OCI-LY7 (cell line): ENCODE measurements around the gene HCAR3. TPM values are rescaled to one million over a fixed set of nuclear protein-coding genes. Genes with fewer than 3 reads are reported as not detected.

Experiments used
- BruUV-seq: library from RNA; stranded (reverse); fragments of 400-500 nt; replicated peaks from 2 replicates; lab custom pipeline; 2021; lab: Mats Ljungman, UMichigan
- CTCF ChIA-PET: fragments of 300-600 bp; sonication (Branson Sonifier 250); formaldehyde crosslinking; loops from one replicate; lab custom pipeline; 2022; ENCODE audit warnings: antibody characterized with exemption; ENCODE audit not compliant: unreplicated experiment; lab: Charles Lee
- POLR2A ChIA-PET: fragments of 300-600 bp; sonication (Branson Sonifier 250); formaldehyde crosslinking; loops from one replicate; lab custom pipeline; 2022; ENCODE audit warnings: antibody characterized with exemption; lab: Charles Lee
- DNase-seq: peaks from one replicate; pipeline ENCODE4 v3.0.0-alpha.2; 2015; ENCODE audit warnings: low spot score
- H2AFZ ChIP-seq: fragments of 200-600 bp; sonication (generic), shearing (Covaris generic); 2 replicates; pipeline ENCODE4 v1.6.1; 2014; ENCODE audit warnings: mild to moderate bottlenecking, antibody characterized with exemption, low read length, moderate library complexity
- H3K27ac ChIP-seq: fragments of 200-600 bp; sonication (generic); 2 replicates; pipeline ENCODE4 v1.5.1; 2014; ENCODE audit warnings: mixed run types, low read depth, mild to moderate bottlenecking, moderate library complexity, low read length, inconsistent platforms; ENCODE audit not compliant: poor library complexity, severe bottlenecking
- H3K36me3 ChIP-seq: fragments of 200-600 bp; sonication (generic); 2 replicates; pipeline ENCODE4 v1.6.1; 2014; ENCODE audit warnings: mild to moderate bottlenecking, antibody characterized with exemption, low read length, moderate library complexity, mixed read lengths; ENCODE audit not compliant: insufficient read depth
- H3K4me1 ChIP-seq: fragments of 200-600 bp; sonication (generic); 2 replicates; pipeline ENCODE4 v1.5.1; 2014; ENCODE audit warnings: mild to moderate bottlenecking, low read length; ENCODE audit not compliant: insufficient read depth, poor library complexity, severe bottlenecking
- H3K4me2 ChIP-seq: fragments of 200-600 bp; sonication (generic); 2 replicates; pipeline ENCODE4 v1.6.1; 2014; ENCODE audit warnings: mild to moderate bottlenecking, low read length
- H3K4me3 ChIP-seq: fragments of 200-600 bp; sonication (generic); 2 replicates; pipeline ENCODE4 v1.5.1; 2014; ENCODE audit warnings: mild to moderate bottlenecking, low read depth, low read length; ENCODE audit not compliant: poor library complexity, severe bottlenecking
- H3K79me2 ChIP-seq: fragments of 200-600 bp; sonication (generic); 2 replicates; pipeline ENCODE4 v1.6.1; 2016; ENCODE audit warnings: low read depth, mild to moderate bottlenecking, low read length, moderate library complexity, mixed read lengths; ENCODE audit not compliant: insufficient read depth
- H3K9me2 ChIP-seq: fragments of 200-600 bp; sonication (generic); 2 replicates; pipeline ENCODE4 v1.6.1; 2016; ENCODE audit warnings: mild to moderate bottlenecking, low read length, mixed read lengths; ENCODE audit not compliant: insufficient read depth
- H3K9me3 ChIP-seq: fragments of 200-600 bp; sonication (generic); 2 replicates; pipeline ENCODE4 v1.6.1; 2014; ENCODE audit warnings: mild to moderate bottlenecking, mixed run types, low read length, mixed read lengths
- H4K20me1 ChIP-seq: fragments of 200-600 bp; sonication (generic); 2 replicates; pipeline ENCODE4 v1.6.1; 2014; ENCODE audit warnings: mild to moderate bottlenecking, antibody characterized with exemption, low read length, moderate library complexity, mixed read lengths; ENCODE audit not compliant: insufficient read depth
- CTCF ChIP-seq: fragments of 200-600 bp; sonication (generic); conservative IDR thresholded peaks from 2 replicates; pipeline ENCODE4 v1.5.1; 2014; ENCODE audit warnings: mild to moderate bottlenecking, antibody characterized with exemption, low read length, moderate library complexity, mixed read lengths
- EZH2phosphoT487 ChIP-seq: fragments of 200-600 bp; sonication (generic); IDR thresholded peaks from 2 replicates; pipeline ENCODE4 v1.6.1; 2018; ENCODE audit warnings: low read depth, borderline replicate concordance, mild to moderate bottlenecking, mixed run types, antibody characterized with exemption, low read length, moderate library complexity, mixed read lengths
- intact Hi-C: fragments of 100-400 bp; cut with micrococcal nuclease; formaldehyde crosslinking; loops from one replicate; pipeline ENCODE4 v1.10.0; 2022; ENCODE audit not compliant: unreplicated experiment
- total RNA-seq, 2 experiments: library from RNA; depleted of rRNA in 1 of 2; stranded (reverse); fragments of >200 nt in 1 of 2; shearing (Covaris generic) in 1 of 2; gene quantifications; 2 replicates each; pipeline ENCODE4 v1.2.3, GENCODE V29; 2014 to 2022

HCAR3 gene
- total RNA-seq, 2 experiments from 2014 or later = not detected

GRCh38 chr12:122726080-122726558 lies 9.5 kb upstream of the HCAR3 start:
- intact Hi-C loops = no loop called here
- Histone ChIP-seq H3K36me3 (no peaks in the 10 kb centered on the region), H3K4me2 (peak overlapping the region; percentile 48), H4K20me1 (no peaks in the 10 kb centered on the region), H3K4me1 (peaks cover 28% of the 10 kb centered on the region), H3K79me2 (no peaks in the 10 kb centered on the region), H3K9me3 (no peaks in the 10 kb centered on the region), H3K9me2 (no peaks in the 10 kb centered on the region), H3K4me3 (no peak overlapping the region), H3K27ac (no peak overlapping the region), H2AFZ (peak overlapping the region; percentile 40; the same call in 1 of the 2 replicates)
- CTCF ChIA-PET = no interaction called here
- POLR2A ChIA-PET = interaction anchor here (1.1 kb wide), 1 partner anchor 19 kb away, joined by 3 read pairs; no protein-coding TSS in a partner anchor
- no peak for TF ChIP-seq EZH2phosphoT487
- no peak for TF ChIP-seq CTCF
- no peak for DNase-seq
- no TSS peak for BruUV-seq

GRCh38 chr12:122725452-122726079 lies 9.0 kb upstream of the HCAR3 start:
- H3K27ac ChIP-seq = no peak overlapping the region

More at GRCh38 chr12:122725452-122726079, 9.0 kb upstream of the HCAR3 start:
- Histone ChIP-seq H3K9me3 (no peaks in the 10 kb centered on the region), H3K9me2 (no peaks in the 10 kb centered on the region), H3K4me3 (no peak overlapping the region), H3K36me3 (no peaks in the 10 kb centered on the region), H3K4me2 (peak overlapping the region; percentile 48), H3K79me2 (no peaks in the 10 kb centered on the region), H2AFZ (peak overlapping the region; percentile 40; the same call in 1 of the 2 replicates), H3K4me1 (peaks cover 28% of the 10 kb centered on the region), H4K20me1 (no peaks in the 10 kb centered on the region)
- TF ChIP-seq EZH2phosphoT487 (no peak), CTCF (no peak)
- POLR2A ChIA-PET = interaction anchor here (0.8 kb wide), 1 partner anchor 8 kb away, joined by 3 read pairs; no protein-coding TSS in a partner anchor
- CTCF ChIA-PET = interaction anchor here (0.6 kb wide), 1 partner anchor 402 kb away, joined by 3 read pairs; no protein-coding TSS in a partner anchor
- intact Hi-C loops = no loop called here
- DNase-seq = no peak
- no TSS peak for BruUV-seq
